ENCODE measurements around the gene ARPC4.

GRCh38 chr3:9745521-9745920 lies 47.4 kb upstream of the ARPC4 start:
- TF ChIP-seq CBX2 (IDR thresholded peaks at IDR 0.05; ENCODE audit: borderline replicate concordance, low read depth), result no peak
- TF ChIP-seq, protein P1, sequence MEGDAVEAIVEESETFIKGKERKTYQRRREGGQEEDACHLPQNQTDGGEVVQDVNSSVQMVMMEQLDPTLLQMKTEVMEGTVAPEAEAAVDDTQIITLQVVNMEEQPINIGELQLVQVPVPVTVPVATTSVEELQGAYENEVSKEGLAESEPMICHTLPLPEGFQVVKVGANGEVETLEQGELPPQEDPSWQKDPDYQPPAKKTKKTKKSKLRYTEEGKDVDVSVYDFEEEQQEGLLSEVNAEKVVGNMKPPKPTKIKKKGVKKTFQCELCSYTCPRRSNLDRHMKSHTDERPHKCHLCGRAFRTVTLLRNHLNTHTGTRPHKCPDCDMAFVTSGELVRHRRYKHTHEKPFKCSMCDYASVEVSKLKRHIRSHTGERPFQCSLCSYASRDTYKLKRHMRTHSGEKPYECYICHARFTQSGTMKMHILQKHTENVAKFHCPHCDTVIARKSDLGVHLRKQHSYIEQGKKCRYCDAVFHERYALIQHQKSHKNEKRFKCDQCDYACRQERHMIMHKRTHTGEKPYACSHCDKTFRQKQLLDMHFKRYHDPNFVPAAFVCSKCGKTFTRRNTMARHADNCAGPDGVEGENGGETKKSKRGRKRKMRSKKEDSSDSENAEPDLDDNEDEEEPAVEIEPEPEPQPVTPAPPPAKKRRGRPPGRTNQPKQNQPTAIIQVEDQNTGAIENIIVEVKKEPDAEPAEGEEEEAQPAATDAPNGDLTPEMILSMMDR (IDR thresholded peaks at IDR 0.05), result no peak
- TF ChIP-seq, protein P2, sequence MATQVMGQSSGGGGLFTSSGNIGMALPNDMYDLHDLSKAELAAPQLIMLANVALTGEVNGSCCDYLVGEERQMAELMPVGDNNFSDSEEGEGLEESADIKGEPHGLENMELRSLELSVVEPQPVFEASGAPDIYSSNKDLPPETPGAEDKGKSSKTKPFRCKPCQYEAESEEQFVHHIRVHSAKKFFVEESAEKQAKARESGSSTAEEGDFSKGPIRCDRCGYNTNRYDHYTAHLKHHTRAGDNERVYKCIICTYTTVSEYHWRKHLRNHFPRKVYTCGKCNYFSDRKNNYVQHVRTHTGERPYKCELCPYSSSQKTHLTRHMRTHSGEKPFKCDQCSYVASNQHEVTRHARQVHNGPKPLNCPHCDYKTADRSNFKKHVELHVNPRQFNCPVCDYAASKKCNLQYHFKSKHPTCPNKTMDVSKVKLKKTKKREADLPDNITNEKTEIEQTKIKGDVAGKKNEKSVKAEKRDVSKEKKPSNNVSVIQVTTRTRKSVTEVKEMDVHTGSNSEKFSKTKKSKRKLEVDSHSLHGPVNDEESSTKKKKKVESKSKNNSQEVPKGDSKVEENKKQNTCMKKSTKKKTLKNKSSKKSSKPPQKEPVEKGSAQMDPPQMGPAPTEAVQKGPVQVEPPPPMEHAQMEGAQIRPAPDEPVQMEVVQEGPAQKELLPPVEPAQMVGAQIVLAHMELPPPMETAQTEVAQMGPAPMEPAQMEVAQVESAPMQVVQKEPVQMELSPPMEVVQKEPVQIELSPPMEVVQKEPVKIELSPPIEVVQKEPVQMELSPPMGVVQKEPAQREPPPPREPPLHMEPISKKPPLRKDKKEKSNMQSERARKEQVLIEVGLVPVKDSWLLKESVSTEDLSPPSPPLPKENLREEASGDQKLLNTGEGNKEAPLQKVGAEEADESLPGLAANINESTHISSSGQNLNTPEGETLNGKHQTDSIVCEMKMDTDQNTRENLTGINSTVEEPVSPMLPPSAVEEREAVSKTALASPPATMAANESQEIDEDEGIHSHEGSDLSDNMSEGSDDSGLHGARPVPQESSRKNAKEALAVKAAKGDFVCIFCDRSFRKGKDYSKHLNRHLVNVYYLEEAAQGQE (IDR thresholded peaks at IDR 0.05), result no peak

All from A549 (cell line).